HG03097 (cell line): ENCODE results near the gene ADISSP.
"Not testable (repeated sequence)": the region's sequence is repeated elsewhere in the genome, so short reads cannot be mapped to it uniquely, and the experiment has no call there.

Source experiments
- ATAC-seq: cut with Tn5 transposase; IDR thresholded peaks from one replicate; pipeline ENCODE4 v1.9.1; 2021; ENCODE audit not compliant: unreplicated experiment, low FRiP score

Gene ADISSP

DNA sequence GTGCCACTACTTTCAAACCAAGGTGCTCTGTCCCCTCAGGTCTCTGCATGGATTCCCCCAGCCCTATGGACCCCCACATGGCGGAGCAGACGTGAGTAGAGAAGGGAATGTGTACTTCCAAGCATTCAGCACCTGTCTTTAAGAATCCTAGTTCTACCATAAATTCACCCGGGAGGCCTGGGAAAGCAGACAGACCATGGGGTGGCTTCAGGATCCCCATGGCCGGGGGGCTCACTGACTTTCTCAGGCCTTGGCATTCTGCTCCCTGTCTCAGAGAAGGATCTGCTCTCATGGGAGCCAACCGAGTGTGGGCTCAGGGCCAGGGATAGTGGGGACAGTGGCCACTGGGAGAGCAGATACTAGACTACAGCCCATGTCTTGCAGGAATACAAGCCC is 30.8 kb upstream of the ADISSP start:
- ATAC-seq: no peak

DNA sequence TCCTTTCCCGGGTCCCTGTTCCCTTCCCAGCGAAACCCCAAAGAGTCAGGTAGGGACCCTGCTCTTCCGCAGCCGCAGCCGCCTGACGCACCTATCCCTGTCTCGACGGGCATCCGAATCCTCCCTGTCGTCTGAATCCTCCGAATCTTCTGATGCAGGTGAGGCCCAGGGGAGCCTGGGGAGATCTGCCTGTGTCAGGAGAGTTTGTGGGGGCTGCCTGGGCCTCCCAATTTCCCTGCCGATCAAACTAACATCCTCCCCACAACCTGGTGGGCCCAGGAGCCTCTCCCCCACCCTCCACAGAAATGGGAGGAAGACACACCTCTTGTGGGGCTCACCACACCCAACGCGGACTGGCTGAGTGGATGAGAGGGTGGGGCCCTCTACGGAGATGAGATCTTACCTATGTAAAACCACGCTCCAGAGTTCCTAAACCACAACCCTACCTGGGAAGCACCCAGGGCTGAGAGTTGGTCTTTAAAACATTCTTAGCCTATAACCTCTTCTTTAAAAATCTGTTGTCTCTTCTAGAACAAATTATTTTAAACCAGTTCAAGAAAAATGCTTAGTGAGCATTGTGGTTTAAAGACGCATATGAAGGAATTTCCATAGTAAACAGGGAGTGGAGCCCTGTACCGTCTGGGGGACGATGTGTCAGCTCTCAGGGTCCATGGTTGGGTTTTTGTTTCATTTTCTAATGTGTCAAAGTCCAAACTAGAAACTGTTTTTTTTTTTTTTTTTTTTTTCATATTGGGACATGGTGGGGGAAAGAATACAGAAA is 30.2 kb upstream of the ADISSP start:
- ATAC-seq: no peak

DNA sequence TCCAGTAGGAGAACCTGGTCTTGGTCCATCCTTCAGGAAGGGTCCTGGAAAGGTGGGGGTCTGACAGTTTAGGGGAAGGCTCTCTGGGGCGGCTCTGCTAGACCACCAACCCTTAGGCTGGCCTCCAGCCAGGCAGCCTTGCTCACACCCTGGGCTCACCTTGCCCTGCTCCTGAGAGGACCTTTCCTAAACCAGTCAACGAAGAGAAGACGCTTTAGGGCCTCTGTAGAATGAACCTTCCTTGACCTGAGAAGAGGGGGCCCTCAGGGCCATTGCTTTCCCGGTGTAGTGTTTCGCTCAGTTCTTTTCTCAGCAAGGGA is 29.6 kb upstream of the ADISSP start:
- no peak for ATAC-seq

DNA sequence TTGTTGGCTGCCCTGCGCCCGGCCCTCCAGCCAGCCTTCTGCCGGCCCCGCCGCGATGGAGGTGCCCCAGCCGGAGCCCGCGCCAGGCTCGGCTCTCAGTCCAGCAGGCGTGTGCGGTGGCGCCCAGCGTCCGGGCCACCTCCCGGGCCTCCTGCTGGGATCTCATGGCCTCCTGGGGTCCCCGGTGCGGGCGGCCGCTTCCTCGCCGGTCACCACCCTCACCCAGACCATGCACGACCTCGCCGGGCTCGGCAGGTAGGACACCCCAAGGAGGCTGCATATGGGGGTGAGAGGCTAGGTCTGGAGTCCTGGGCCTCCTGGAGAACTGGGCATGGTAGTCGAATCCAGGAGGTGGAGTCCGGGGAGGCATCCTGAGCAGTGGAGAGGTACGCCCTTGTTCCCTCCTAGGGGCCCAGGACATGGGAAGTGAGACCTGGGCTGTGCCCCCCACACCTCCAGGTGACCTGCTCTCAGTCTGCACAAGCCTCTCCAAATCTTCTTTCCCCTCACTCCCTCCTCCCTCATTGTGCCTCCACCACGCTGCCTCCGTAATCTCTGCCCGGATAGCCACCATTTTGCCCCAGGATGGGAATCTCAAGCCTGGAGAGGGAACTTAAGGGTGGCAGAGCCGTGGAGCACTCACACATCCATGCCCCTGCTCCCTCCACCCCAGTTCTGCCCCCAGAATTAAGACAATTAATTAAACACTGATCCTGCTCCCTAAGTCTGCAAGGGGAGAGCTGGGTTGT is 29.1 kb upstream of the ADISSP start:
- peak; percentile 12 for ATAC-seq

DNA sequence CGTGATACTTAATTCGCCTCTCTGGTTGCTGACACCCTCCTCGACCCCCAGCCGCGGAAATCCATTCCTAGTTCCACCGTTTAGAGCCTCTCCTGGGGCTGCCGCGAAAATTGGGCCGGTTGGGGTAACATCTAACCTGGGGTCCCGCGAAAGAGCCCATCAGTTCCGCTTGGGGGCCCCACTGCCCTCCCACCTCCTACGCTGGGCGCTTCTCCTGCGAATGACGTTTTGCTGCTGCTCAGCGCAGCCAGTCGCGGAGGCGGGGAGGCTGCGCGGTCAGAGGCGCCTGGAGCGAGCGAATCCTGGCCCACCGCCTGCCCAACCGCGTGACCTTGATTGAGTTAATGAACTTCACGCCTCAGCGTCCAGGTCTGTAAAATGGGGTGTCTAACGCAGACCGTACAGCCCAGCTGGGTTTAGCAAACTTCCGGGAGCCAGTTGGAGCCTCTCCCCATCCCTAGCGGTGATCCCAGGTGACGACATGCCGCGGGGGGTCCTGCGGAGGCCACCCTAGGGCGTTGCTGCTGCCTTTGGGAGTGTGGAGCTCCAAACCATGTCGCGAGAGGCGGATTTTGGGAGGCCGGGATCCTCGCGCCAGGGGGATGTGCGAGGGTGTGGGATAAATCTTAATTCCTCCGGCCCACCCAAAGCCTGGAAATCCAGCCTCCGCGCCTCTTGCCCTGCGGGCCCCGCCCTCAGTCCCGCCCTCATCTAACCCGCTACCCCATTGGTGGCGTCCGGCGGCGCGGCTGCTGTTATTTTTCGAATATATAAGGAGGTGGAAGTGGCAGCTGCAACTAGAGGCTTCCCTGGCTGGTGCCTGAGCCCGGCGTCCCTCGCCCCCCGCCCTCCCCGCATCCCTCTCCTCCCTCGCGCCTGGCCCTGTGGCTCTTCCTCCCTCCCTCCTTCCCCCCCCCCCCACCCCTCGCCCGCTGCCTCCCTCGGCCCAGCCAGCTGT is 28.2 kb upstream of the ADISSP start, which contains the start of gene CDC25B:
TSS of gene CDC25B (plus strand) at position 800 of the 958 bp plus-strand sequence. CDS start 222 bp downstream, outside the sequence.
- ATAC-seq: peak; percentile 49

DNA sequence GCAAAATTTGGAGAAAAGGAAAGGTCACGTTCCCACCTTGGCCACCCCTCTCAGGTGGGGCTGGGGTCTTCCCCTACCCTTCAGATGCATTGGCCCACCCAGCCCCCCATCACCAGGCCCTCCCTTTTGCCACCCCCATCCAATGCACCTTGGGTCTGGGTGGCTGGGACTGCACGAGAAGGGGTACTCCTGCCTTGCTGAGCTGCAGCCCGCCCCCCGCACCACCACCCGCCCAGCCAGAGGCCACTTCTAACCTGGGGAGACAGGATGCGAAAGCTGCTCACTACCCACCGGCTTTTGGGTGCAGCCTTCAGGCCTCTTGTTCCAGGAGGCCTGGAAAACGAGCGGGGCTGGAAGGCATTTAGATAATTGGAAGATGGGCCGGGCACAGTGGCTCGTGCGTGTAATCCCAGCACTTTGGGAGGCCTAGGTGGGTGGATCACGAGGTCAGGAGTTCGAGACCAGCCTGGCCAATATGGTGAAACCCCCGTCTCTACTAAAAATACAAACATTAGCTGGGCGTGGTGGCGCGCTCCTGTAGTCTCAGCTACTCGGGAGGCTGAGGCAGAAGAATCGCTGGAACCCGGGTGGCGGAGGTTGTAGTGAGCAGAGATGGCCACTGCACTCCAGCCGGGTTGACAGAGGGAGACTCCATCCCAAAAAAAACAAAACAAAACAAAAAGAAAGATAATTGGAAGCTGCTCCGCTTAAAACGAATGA is 27.3 kb upstream of the ADISSP start:
- ATAC-seq: no peak

DNA sequence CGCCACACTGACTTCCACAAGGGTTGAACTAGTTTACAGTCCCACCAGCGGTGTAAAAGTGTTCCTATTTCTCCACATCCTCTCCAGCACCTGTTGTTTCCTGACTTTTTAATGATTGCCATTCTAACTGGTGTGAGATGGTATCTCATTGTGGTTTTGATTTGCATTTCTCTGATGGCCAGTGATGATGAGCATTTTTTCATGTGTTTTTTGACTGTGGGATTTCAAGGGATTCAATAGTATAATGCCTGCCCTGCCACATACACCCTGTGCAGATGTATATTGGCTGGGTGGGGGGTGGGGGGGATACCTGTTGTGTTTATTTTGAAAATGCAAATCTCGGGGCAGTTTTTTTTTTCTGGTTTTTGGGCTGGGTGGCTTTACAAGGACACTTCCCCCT is 26.6 kb upstream of the ADISSP start:
- ATAC-seq: not testable (repeated sequence)

DNA sequence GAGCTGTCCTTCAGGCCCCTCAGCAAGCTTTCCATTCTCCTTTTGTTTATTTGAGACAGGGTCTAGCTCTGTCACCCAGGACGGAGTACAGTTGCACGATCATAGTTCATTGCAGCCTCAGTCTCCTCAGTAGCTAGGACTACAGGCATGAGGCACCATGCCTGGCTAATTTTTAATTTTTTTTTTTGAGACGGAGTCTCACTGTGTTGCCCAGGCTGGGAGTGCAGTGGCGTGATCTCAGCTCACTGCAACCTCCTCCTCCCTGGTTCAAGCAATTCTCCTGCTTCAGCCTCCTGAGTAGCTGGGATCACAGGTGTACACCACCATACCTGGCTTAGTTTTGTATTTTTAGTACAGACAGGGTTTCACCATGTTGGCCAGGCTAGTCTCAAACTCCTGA is 21.6 kb upstream of the ADISSP start:
- not testable (repeated sequence) for ATAC-seq

DNA sequence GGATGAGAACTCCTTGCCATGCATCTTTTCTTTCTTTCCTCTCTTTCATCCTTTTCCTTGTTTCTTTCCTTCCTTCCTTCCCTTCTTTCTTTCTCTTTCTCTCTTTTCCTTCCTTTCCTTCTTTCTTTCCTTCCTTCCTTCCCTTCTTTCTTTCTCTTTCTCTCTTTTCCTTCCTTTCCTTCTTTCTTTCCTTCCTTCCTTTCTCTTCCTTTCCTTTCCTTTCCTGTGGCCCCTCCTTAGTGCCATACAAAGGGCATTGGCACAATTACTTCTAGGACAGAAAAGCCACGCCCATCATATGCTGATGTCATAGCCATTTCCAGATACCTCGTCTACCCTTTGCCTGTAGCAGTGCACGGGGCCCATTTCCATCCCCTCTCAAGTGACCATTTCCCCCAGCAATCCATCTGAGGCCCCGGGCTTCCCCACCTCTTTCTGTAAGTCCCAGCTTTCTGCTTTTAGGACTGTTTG is 21.2 kb upstream of the ADISSP start:
- no peak for ATAC-seq

DNA sequence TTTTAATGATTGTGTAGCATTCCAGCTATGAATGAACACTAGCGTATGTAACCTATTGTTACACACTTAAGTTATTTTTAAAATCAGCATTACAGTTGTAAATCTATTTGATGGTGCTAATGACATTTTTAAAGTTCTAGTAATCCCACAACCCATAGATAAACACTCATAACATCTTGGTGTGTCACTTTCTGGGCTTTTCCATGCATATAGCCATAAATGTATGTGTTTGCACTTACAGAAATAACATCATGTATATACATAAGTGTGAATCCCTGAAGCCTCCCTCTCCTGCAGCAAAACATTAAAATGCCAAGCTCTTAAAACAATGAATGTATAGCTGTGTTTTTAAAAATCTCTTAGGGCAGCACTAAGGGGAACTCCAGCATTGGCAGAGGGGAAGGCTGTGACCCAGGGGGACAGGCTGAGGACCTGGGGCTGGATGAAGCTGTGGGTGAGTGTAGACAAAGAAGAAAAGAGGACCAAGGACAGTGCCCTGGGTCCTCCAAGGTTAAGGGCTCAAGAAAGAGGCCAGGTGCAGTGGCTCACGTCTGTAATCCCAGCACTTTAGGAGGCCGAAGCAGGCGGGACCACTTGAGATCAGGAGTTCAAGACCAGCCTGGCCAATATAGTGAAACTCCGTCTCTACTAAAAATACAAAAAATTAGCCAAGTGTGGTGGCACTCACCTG is 19.9 kb upstream of the ADISSP start:
- no peak for ATAC-seq

DNA sequence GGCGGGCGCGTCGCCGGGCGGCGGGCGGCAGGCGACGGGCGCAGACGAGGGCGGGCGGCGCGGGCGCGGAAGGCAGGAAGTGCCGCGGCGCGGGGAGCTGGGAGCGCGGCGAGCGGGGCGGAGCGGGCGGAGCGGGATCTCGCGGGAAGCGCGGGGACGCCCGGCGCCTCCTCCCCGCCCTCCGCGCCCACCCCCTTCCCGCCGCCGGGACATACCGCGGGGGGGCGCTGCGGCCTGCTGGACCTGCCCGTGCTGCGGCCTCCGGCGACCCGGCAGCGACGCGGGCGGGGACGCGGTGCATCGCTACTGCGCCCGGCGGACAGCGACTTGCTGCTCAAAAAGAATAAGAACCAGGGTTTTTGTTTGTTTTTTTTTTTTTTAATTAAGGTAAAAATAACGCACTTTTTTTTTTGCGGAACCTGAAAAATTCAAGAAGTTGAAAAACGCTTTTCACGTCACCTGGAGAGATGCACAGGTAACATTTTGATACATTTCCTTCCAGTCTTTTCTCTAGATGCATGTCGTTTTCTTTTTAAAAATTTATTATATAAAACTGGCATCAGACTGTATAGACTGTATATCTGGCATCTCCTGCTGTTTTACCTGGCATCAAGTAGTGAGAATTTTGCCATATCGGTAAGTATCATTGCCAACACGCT is 19.2 kb upstream of the ADISSP start, which contains the start of gene CENPB:
TSS of gene CENPB (minus strand) at position 76 of the 659 bp plus-strand sequence. CDS start 257 bp downstream, outside the sequence.
- peak; percentile 67 for ATAC-seq

DNA sequence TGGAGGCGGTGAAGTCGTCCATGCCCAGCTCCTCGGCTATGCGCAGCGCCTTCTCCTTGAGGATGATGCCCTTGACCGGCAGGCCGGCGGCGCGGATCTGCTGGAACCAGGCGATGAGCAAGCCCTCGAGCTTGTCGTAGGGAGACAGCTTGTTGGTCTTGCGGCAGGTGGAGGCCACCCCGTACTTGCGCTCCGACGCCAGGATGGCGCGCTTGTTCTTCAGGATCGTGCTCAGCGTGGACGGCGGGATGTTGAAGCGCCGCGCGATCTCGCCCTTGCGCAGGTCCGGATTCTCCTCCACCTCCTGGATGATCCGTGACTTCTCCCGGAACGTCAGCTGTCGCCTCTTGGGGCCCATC is 18.6 kb upstream of the ADISSP start:
- peak; percentile 17 for ATAC-seq

DNA sequence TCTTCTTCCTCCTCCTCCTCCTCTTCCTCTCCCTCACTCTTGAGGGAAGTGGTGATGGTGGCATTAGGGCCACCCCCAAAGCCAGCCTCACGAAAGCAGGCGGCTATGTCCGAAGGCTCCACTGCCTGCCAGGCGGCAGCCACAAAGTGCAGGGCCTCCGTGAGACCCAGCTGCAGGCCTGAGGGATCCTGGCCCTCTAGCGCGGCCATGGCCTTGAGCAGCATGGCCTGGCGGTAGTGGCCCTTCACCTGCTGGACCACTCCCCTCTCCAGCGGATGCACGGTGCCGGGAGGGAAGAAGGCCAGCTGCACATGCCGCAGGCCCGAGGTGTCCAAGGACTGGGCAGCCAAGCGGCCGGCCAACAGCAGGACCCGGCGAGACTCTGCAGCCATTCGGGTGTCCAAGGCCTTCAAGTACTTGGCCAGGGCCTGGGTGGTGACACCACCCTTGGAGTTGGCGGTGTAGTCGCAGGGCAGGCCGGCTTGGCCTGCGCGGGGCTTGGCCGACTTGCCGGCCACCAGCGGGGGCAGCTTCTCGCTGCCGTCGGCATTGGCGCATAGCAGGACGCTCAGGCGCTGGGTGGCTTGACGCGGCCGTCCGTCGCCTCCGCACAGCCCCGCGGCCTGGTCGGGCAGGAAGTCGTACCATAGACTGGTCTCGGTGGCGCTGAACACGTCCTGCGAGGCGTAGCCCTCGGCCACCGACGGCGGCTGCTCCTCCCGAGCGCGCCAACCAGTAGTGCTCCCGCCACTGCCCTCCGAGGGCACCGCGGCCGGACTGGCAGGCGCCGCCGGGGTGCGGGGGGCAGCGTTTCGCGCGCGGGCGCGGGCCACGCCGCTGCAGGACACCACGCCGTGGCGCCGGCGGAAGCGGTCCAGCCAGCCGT is 17.9 kb upstream of the ADISSP start:
- ATAC-seq: no peak

DNA sequence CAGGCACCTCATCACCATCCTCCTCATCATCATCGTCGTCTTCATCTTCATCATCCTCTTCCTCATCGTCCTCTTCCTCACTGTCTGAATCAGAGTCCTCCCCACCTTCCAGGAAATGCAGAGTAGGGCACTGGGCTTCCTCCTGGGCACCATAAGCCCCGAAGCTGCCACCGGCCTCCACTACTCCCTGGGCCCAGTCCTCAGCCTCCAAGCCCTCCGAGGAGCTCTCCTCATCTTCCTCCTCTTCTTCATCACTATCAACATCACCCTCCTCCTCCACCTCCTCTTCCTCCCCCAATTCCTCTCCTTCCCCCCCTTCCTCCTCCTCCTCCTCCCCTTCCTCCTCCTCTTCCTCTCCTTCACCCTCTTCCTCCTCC is 17.3 kb upstream of the ADISSP start:
- ATAC-seq: no peak

DNA sequence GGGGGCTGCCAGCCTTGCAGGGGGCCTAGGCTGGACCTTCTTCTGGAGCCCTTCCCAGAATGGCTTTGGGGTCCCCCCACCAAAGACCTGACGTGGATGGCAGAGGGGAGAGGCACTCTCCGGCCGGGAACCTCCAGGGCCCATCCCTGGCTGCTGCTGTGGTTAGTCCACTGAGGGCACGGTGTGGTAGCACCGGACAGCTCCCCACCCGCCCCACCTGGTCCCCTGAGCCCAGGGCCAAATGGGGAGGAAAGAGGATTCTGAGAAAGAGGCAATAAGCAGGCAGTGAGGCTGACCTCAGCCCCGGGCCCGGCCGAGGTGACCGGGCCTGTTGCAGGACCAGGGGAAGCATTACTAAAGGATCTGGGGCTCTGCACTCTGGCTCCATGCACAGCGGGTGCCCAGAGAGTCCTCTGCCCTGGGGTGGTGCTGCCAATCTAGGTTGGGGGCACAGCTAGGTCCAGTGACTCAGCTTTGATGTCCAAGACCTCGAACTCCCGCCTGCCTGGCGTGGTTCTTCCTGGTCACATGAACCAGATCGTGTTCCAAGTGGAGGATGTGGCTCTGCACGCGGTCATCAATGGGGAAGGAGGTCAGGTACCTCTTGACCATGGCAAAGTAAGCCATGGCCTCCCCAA is 16.8 kb upstream of the ADISSP start:
- ATAC-seq: no peak

DNA sequence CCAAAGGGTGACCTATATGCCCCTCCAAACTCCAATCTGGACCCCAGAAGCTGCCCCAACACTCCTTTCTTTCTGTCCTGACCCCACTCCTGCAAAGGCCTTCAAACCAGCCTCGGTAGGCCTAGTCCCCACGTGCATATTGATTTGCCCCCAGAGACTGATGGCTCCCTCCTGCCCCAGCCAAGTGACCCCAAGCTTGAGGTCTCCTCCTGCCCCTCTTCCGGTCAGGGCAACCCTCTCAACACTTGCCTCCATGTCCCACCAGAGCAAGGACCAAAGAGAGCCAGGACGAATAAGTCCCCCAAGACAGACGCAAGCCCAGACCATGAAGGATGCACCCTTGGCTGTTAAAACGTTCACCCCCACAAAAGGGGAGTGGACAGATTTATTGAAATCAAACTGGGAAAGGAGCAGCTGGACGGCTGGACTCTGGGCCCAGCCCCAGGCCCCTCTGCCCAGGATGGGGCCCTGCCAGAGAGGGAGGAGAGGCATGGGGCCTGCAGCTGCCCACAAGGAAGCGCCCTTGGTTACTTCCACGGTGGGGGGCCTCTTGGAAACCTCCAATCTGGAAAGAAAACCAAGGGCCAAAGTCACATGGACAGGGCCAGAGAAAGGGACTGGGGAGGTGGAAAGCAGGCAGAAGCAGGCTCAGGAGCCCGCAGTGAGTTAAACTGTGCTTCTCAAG is 16.1 kb upstream of the ADISSP start:
- ATAC-seq: no peak

DNA sequence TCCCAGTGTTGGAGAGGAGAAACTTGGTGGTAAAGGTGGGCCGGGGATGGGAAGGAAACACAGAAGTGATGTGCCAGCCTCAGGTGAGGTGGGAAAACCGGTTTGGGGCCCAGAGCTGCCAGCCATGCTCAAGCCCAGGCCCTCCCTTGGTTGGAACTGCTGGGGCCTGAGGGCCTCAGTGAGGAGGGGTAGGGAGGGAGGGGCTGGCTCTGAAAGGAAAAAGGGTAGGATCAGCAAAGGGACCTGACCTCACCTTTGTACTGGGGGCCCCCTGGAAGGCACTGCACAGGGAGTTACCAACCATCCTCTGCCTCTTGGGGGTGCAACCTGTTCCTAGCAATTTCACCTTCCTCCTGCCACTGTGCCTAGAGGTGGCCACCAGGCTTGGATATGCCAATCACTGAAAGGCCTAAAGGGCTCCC is 15.5 kb upstream of the ADISSP start:
- ATAC-seq: no peak
